GM18526 (cell line): ENCODE results near the gene FBXL5.

Experiments used
- POLR2A ChIP-seq: IDR thresholded peaks from 3 replicates; pipeline ENCODE4 v1.6.1; 2011; ENCODE audit not compliant: insufficient read length; ENCODE audit errors: extremely low read depth

Gene FBXL5

DNA sequence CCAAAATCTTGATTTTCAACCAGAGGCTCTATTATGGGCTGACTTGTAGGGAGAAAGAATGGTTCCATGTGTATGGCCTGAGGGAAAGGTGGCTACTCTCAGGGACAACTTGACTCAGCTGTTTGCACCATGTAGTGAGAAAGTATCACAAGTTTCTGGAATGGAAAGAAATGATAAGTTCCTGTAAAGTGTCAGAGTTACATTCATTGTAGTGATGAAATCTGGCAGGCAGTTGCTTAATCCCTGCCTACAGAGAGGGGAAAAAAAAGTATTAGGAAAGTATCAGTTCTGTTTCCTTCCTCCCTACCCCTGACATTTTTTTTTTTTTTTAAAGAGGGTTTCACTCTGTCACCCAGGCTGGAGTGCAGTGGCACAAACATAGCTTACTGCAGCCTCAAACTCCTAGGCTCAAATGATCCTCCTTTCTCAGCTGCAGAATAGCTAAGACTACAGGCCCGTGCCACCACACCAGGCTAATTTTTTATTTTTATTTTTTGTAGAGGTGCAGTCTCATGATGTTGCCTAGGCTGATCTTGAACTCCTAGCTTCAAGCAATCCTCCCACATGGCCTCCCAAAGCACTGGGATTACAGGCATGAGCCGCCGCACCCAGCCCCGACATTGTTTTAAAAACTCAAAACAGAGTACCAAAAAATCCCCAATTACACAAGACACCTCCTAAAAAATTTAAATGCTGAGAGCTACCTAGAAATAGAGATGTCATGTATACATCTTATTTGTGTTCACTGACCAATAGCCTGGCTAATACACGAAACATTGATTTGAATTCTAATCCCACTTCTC, 4.8 kb upstream of the FBXL5 start:
- TF ChIP-seq POLR2A = no peak

DNA sequence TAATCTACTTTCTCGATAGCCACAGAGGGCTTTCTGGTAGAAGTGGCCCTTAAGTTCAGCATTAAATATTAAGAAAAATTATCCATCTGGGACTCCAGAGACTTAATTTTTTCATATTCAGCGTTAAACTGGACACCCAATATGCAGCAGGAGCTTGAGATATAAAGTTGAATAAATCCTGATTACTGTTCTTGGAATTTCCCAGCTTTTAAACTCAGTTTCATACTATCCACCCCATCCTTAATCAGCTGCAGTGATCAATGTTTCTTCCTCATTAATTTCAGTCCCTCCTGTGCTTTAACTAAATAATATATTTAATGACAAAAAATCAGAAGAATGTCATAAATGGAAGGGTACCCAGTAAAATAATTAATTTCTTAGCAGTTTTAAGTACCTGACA, 3.6 kb upstream of the FBXL5 start:
- TF ChIP-seq POLR2A = no peak

DNA sequence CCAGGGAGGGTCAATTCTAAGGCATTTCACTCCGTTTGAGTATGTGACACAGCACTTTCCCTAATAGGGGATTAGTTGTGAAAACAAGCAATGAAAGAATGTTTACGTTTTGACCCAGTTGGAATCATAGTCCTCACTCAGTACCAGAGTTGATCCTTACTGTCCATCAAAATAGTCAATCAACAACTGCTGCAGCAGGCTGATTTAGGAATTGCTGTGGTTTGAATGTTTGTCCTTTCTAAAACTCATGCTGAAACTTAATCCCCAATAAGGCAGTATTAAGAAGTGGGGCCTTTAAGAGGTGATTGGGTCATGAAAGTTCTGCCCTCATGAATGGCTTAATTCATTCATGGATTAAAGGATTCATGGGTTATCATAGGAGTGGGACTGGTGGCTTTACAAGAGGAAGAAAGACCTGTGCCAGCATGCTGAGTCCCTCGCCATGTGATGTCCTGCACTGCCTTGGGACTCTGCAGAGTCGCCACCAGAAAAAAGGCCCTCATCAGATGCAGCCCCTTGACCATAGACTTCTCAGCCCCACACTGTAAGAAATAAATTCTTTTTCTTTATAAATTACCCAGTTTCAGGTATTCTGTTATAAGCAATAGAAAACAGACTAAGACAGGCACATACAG, 3.1 kb upstream of the FBXL5 start:
- no peak for TF ChIP-seq POLR2A

DNA sequence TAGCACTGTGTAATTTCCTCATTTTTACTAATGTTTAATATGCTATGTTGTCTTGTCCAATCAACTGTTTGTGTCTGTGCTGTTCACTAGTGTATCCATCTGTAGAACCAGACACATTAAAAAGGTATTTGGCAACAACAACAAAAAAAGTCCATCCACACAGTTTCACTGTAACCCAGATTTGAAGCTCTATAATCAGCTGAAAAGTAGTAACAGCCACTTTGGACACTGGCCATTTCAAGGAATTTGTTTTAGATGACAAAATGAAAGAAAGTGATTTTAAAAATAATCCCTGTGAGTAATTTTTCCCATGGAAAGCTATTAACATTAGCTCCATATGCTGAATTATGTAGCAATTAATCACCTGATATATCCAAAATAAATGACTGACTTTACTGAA, 2.2 kb upstream of the FBXL5 start:
- TF ChIP-seq POLR2A = no peak

DNA sequence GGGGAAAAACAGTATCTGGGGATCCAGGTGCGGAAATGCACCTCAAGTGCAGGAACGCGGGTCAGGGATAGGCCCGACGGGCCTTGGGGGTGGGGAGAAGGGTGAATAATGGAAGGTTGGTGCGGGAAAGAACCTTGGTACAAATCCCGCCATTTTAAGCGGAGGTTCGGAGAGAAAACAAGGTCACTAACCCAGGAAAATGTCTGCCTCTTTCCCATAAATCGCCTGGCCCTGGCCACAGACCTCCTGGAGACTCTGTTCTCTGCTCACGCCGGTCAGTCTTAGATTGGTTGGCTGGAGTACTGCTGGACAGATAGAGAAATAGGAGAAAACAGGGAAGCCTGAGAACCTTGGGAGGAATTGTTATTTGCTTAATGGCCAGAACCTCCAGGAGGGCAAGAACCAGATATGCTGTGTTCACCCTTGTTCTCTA, 897 bp upstream of the FBXL5 start:
- no peak for TF ChIP-seq POLR2A

DNA sequence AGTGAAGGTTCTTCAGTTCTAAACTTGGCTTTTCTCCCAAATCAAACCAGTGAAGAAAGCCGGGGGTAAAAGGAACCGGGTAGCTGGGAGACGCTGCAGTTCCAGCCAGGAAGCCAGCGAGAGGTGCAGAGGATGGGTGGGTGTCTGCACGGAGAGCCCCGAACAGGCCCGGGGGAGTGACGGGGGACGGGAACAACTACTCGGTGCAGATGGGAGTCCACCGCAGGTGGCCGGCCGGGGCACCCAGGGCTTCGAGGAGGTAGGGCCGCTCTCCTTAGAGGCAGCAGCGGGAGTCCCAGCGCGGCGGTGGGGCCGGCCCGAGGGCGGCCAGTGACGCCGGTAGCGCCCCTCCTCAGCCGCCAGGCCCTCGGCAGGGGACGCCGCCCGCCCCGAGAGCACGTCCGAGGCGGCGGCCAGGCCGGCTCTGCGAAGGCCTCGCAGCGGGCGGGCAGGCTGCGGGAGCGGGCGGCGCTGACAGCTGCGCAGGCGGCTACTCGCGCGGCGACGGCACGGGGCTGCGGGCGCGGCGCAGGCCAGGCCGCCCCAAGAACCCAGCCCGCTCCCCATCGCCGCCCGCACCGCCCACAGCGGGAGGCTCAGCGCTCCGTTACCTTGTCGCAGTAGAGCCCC, 449 bp downstream of the FBXL5 start:
- TF ChIP-seq POLR2A = no peak

DNA sequence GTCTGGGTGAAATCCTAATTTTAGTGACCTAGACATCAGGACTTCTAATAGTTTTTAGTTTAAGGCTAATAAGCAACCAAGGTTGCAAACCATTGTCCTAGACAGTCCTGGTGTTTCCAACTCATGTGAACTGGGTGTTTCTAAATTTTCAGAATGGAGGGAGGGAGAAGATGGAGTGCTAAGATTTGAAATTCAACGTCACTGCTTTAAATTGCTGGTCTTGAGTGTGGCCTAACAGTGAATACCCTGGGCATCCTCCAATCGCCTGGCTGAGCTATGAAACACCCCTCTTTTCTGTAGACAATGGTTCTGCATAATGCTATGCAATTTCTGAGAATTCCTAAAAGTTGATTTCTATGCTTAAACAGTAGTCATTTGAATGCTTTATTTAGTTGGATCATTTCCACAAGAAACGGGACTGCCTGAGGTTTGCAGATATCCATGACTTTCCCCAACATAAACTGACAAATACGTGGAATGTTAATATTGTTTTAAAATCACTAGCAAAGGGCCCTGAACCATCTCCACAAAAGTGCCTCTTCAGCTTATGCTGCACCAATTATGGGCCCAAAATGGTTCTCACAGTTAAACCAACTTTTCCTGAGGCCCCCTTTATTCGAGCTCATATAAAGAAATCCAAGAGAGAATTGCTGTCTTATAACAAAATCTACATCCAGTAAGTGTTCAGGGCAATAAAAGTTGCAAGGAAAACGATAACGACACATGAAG, 1.1 kb downstream of the FBXL5 start:
- no peak for TF ChIP-seq POLR2A

DNA sequence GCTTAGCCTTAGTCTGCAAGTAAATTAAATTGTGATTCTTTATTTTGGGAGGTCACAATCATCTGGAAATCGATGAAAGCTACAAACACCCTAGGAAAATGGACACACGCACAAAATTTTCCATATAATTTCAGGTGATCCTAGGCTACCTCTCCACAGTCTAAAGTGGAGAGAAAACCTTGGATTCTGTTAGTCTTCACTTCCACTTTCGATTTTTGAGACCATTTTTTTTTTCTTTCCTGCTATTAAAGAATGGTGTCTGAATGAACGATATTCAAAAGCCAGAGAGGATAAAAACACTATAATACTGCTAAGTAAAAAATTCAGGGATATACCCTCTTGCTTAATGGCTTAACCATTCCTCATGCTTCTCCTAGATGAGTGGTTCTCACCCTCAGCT, 1.7 kb downstream of the FBXL5 start:
- TF ChIP-seq POLR2A = no peak

DNA sequence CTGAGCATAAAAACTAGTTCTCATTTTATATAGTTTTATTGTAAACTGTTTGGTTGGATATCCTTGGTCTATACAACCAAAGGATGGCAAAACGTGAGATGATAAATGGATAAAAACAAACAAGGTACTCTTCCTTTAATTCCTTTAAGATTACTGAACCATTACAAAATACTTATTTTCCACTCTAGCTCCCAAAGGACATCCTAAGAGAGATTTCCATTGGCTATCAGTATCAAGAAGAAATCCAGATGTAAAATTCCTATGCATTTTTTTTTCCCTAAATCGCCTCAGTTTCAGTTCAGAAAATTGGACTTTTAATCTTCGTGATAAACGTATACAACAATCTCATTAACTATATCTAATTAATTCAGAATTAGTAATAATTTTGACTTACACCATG, 2.3 kb downstream of the FBXL5 start:
- no peak for TF ChIP-seq POLR2A

DNA sequence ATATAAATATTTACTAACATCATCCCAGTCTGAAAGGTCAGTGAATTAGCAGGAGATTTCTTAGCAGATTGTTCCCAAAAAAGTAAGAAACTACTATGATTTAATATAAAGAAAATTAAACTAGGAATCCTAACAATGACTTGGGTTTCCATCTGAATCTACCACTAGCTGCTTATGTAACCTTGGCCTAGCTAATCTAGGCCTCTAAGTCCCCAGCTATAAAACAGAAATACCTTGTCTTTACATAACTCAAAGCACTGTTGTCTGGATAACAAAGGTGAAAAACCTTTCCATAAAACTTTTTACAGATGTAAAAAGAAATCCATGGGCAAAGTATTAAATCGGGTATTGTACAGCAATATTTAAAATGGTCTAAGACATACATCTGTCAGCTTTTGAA, 3.0 kb downstream of the FBXL5 start:
- no peak for TF ChIP-seq POLR2A

DNA sequence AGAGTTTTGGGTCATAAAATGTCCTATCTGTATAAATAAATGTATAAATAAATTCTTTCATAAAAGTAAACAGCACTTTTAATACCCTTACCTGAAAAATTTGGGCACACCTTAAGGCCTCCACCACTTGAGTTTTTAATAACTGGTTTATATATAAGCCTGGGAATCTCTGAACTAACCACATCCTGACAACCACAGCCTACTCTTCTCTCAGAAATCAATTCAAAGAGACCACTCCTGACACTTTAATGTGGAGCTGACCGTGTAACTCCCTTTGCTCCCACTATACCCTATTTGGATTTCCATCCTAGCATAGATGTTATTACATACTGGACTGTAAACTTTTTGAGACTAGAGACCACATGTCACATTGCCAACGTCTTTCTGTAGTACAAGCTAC, 3.5 kb downstream of the FBXL5 start:
- no peak for TF ChIP-seq POLR2A

DNA sequence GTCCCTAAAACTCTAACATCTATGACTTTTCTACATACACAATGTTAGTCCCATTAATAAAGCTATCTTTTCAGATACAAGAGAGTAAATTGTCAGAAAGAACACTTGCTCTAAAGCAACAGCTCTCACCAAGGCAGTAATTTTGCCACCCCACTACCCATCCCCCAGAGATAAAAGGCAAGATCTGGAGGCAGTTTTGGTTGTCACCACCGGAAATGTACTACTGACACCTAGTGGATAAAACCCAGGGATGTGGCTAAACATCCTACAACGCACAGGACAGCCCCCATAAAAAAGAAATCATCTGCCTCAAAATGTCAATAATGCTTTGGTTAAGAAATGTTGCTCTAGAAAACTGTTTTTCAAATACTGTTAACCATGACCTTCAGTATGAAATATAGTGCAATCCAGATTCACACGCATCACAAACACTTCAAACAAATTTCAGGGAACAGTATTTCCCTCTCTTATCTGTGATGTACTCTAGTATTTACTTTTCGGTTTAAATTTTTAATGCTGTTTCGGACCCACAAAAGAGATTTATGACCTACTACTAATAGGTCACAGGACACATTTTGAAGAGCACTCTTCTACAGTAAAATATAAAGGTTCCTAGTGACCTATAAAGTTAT, 5.1 kb downstream of the FBXL5 start:
- TF ChIP-seq POLR2A = no peak

DNA sequence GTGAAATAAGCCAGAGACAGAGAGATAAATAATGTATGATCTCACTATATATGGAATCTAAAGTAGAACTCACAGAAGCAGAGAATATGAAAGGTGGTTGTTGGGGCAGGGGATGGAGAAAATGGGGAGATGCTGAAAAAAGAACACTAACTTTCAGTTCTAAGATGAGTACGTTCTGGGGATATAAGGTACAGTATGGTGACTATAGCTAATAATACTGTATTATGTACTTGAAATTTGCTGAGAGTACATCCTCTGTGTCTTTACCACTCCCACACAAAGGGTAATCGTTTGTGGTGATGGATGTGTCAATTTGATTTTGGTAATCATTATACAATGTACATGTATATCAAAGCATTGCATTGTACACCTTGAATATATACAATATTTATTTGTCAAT, 6.6 kb downstream of the FBXL5 start:
- no peak for TF ChIP-seq POLR2A

DNA sequence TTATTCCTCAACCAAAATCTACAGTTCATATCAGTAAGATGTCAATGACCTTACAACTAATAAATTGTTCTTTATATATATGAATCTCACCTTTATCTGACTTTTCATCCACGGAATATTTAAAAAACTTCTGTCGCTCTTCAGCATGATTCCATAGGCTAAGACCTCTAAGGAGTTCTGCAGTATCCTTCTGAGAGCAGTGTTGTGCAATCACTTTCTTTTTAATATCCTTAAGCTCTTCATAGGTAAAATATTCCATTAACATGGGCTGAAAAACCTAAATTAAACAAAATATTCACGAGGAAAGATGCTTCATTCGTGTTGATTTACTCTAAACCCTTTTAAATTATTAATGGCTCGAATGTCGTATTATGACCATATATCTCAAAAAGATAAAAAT, 16.7 kb downstream of the FBXL5 start:
- no peak for TF ChIP-seq POLR2A

DNA sequence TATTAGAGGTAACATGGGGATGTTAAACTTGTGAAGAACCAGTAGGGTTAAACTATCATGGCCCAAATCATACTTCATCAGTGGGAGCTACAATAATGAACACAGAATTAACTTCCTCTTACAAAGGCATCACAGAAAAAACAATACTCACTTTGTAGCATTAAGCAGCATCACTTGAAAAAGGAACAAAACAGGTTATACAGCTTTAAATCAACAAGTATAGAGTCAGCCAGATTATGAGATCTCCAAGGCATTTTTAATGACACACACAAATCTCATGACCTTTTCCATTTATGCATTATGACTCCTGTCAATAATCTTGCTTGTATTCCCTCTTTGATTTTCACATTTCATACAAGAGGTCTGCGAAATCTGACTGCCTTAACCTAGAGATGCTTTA, 18.3 kb downstream of the FBXL5 start:
- no peak for TF ChIP-seq POLR2A
